Activated CD4-positive, CD25-positive, alpha-beta regulatory T cell treated with anti-CD3 and anti-CD28 coated beads, Interleukin-2, amount 50 U/mL, for 16 hours (primary cell): Measurements from ENCODE around the gene NUP62.
"Not testable (repeated sequence)": the region's sequence is repeated elsewhere in the genome, so short reads cannot be mapped to it uniquely, and the experiment has no call there.

Source experiments
- DNase-seq: peaks from one replicate; pipeline ENCODE4 v3.0.0-alpha.2; 2020; ENCODE audit warnings: low read depth, low spot score

NUP62 gene, protein sequence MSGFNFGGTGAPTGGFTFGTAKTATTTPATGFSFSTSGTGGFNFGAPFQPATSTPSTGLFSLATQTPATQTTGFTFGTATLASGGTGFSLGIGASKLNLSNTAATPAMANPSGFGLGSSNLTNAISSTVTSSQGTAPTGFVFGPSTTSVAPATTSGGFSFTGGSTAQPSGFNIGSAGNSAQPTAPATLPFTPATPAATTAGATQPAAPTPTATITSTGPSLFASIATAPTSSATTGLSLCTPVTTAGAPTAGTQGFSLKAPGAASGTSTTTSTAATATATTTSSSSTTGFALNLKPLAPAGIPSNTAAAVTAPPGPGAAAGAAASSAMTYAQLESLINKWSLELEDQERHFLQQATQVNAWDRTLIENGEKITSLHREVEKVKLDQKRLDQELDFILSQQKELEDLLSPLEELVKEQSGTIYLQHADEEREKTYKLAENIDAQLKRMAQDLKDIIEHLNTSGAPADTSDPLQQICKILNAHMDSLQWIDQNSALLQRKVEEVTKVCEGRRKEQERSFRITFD

DNA sequence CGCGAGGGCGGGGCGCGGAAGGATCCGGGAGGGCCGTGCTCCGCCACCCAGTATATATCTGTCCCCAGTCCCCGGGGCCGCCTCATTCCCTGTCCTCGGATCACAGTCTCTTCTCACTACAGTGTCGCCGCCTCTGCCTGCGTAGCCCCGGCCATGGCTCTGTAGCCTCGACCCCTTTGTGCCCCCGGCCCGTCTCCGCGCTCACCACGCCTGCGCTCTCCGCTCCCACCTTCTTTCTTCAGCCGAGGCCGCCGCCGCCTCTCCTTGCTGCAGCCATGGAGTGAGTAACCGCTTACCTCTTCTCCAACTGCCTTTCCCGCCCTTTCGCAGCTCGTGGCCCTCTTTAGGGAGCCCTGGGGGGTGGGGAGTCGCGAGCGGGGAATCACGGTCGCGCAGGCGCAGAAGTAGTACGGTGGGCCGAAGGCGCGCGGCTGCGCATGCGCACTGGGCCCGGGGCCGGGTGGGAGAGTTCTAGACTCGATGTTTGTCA, at the start of gene NUP62, which contains the start of gene ATF5:
Gene NUP62 (minus strand): TSS at position 384 of the 490 bp plus-strand sequence. CDS start 19,697 bp downstream, outside the sequence.
Gene ATF5 (plus strand): TSS at position 85 of the 490 bp plus-strand sequence. CDS start 1,646 bp downstream, outside the sequence.
- peak; percentile 89 for DNase-seq

DNA sequence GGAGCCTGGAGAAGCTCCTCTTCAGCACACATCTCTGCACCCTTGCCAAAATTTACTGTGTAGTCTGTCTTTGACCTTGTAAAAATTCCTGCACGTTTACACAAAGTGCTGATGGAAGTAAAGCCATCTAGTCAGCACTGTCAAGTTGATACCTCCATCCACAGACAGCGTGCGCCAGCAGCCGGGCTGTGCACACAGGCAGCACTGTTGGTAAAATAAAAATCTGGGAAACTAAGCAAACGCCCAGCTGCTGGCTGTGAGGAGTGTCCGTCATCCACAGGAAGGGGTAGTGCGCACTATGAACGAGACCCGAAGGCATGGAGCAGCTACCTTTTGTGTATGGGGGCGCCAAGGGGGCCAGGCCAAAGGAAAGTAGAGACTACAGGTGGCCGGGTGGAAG, 49.0 kb upstream of the NUP62 start:
- DNase-seq: no peak

DNA sequence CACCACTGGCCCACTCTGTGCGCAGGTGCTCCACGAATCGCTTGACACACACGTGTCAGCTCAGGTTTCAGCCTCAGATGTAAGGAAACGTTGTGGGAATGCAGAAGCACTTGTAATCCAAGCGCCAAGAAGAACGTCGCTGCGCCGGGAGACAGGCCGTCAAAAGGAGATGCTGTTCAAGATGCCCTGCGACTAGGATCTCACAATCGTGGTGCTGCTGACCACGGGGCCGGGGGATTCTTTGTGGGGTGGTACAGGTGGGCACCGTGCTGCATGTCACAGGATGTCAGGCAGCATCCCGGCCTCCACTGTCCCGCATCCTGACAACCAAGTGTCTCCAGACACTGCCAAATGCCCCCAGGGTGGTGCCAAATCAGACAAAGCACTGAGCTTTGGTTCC, 48.6 kb upstream of the NUP62 start:
- no peak for DNase-seq

DNA sequence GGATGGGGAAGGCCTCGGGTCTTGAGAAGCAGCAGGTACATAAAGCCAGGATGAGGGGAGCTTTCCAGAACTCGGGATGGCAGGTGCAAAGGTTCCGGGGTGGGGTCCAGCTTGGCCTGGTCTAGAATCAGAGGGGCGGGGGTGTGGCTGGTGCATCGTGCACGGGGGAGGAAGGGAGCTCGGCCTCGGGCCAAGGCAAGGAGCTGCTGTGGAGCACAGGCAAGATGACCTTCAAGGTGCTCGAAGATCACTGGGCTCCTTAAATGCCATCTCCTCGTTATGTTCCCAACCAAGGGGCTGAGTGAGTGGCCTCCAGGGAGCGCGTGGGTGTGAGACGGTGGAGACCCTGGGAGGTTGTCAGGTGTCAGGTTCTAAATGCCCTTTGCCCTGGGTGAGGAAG, 47.8 kb upstream of the NUP62 start:
- no peak for DNase-seq

DNA sequence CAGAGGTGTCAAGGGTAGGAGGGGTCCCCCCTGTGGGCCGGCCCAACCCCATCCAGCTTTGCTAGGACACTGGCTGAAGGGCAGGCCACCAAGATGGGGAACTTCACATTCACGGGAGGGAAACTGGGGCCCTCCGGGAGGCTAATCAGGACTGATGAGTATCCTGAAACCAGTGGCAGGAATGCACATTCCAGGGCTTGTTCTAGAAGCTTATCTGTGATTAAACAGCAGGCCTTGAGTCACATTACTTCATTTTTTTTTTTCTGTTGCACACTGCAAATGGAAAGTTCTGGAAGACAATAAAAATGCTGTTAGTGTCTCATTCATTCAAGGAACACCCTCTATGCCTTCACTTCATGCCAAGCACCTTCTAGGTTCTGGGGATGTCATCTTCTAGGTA, 47.2 kb upstream of the NUP62 start:
- DNase-seq: no peak

DNA sequence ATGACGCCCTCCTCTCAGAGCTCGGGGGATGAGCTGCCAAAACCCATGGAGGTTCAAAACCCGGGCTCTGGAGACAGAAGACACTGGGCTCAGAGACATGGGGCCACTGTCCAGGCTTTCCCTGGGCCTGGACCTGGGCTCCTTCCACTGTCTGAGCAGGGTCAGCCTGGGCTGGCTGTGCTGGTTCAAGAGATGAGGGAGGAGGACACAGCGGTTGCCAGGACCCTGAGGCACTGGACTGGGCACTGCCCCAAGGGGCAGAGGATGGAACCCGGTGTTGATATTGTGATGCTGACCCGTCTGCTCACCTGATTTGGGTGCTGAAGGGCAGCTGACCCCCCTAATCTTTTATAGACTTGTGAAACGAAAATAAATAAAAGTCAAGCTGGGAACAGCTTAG, 45.7 kb upstream of the NUP62 start:
- DNase-seq: no peak

DNA sequence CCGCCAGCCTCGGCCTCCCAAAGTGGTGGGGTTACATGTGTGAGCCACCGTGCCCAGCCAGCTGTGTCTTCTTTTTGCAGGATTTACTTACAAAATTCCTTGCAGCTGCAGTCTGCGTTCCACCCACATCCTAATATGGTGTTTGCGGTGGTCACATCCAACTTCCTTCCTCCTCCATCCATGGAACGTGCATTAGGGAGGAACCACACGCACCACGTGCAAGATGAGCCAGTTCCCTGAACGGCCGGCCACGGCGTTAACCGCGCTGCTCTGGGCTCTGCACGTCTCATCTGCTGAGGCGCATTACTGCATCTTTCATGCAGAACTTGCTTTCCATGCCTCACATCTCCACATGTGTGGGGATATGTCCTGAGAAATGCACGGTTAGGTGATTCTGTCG, 44.7 kb upstream of the NUP62 start:
- DNase-seq: no peak

DNA sequence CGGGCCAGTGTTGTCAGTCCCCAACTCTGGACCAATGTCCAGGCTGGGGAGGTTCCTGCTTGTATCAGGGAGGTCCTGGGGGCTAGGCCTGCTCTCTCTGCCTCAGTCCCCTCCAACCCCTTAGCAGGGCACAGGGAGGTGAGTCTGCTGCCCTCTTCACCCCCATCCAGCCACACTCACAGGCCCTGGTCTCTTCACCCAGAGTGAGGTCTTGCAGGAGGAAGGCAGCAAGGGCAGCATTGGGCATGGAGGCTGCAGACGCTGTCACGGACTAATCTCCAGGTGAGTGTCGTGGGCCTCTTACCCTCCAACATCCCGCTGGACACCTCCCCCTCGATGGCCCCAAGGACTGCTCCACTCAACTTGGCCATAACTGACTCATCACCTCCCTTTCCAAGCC, 43.5 kb upstream of the NUP62 start:
- no peak for DNase-seq

DNA sequence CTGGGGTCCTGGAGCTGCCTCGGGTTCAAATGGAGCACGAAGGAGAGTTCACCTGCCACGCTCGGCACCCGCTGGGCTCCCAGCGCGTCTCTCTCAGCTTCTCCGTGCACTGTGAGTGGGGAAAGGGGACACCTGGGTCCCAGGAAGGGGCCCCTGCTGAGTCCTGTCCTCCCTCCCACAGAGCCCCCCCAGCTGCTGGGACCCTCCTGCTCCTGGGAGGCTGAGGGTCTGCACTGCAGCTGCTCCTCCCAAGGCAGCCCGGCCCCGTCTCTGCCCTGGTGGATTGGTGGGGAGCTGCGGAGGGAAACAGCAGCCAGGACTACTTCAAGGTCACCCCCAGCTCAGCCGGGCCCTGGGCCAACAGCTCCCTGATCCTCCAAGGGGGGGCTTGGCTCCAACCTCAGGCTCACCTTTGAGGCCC, 42.7 kb upstream of the NUP62 start:
- DNase-seq: no peak

DNA sequence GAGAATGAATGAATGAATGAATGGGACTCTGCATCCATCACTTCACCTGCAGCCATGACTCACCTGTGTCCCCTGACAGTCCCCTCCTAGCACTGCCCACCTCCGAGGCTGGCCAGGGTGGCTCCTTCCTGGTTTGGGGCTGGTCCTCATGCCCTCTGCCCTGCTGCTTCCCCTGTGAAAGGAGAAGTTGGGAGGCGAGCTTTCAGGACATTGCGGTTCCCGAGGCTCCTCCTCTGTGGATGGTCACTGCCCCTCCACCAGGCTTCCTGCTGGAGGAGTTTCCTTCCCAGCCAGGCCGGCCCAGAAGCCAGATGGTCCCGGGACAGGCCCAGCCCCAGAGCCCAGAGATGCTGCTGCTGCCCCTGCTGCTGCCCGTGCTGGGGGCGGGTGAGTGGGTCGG, 40.1 kb upstream of the NUP62 start:
- not testable (repeated sequence) for DNase-seq

DNA sequence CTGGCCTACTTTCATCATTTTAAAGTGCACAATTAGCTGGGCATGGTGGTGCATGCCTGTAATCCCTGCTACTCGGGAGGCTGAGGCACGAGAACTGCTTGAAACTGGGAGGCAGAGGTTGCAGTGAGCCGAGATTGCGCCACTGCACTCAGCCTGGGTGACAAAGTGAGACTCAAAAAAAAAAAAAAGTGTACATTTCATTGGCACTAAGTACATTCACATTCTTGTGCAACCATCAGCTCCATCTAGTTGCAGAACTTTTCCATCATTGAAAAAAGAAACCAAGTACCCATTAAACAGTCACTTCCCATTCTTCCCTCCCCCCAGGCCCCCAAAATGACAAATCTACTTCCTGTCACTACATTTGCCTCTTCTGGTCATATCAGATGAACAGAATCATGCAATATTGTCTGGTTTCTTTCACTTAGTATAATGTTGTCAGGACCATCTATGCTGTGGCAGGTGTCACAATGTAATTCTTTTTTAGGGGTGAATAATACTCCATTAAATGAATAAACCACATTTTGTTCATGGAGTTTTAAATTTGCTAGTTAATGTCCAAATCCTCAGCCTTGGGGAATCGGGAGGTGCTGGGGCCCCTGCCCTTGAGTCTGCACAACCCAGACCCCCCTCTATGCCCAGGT, 39.1 kb upstream of the NUP62 start:
- no peak for DNase-seq

DNA sequence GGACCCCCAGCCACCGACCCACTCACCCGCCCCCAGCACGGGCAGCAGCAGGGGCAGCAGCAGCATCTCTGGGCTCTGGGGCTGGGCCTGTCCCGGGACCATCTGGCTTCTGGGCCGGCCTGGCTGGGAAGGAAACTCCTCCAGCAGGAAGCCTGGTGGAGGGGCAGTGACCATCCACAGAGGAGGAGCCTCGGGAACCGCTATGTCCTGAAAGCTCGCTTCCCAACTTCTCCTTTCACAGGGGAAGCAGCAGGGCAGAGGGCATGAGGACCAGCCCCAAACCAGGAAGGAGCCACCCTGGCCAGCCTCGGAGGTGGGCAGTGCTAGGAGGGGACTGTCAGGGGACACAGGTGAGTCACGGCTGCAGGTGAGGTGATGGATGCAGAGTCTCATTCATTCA, 31.7 kb upstream of the NUP62 start, which contains the start of gene SIGLEC11:
Gene SIGLEC11 (minus strand): TSS at position 193 of the 400 bp plus-strand sequence. CDS start 91 bp downstream, at position 102.
- not testable (repeated sequence) for DNase-seq

DNA sequence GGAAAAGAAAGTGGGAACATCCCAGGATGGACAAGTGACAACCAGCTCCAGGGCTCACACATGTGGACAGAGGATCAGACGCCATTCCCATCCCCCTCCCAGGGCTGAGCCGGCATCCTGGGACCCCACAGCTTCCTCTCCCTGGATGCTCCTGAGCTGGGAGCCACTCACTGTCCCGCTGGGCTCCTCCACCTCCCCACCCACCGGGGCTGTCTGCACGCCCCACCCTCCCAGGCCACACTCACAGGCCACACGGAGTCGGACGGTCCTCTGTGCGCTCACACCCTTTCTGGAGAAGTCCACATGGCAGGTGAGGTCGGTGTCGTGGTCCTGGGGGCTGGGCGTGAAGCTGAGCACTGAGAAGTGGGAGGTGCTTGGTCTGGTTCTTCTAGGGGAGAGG, 30.6 kb upstream of the NUP62 start:
- not testable (repeated sequence) for DNase-seq

DNA sequence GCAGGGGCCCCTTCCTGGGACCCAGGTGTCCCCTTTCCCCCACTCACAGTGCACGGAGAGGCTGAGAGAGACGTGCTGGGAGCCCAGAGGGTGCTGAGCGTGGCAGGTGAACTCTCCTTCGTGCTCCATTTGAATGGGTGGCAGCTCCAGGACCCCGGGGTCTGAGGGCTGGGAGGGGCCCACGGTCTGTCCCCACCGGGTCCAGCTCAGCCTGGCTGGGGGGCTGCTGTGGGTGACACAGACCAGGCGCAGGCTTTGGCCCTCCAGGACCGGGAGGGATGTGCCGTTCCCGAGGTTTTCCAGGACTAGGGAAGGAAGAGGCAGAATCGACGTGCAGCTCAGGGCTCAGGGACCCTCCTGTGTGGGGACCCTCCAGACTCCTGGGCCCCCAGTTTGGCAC, 29.3 kb upstream of the NUP62 start:
- not testable (repeated sequence) for DNase-seq

DNA sequence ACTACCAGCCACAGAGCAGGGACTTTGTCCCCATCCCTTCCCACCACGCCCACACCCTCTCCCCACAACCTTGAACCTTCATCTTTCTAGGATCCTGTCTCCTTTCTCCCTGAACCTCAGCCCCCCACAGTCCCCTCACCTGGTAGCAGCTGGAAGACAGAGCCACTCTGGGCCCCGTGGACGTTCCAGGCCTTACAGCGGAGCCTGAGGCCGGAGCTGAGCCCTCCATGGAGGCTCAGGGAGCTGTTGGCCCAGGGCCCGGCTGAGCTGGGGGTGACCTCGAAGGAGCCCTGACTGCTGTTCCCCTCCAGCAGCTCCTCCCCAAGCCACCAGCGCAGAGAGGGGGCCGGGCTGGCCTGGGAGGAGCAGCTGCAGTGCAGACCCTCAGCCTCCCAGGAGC, 28.8 kb upstream of the NUP62 start:
- DNase-seq: not testable (repeated sequence)

DNA sequence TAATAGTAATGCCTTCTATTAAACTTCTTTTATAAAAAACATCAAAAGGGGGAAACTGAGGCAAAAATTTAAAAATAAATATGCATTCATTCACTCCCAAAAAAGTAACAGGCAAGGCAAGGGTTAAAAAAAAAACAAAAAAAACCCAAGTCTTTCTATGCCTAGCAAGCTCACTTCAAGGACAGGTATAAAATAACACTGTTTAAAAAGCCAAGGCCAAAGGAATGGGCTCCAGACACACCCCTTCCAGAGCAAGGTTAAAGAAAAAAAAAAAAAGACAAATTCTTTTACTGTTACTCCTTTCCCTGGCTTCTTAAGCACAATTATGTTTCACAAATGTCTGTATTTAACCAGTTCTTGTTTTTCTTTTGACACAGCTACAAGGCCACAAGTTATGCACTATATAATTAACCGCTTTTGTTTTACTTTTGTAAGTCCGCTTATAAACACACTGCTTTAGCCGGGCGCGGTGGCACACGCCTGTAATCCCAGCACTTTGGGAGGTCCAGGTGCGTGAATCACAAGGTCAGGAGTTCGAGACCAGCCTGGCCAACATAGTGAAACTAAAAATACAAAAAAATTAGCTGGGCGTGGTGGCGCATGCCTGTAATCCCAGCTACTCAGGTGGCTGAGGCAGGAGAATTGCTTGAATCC, 28.1 kb upstream of the NUP62 start:
- no peak for DNase-seq

DNA sequence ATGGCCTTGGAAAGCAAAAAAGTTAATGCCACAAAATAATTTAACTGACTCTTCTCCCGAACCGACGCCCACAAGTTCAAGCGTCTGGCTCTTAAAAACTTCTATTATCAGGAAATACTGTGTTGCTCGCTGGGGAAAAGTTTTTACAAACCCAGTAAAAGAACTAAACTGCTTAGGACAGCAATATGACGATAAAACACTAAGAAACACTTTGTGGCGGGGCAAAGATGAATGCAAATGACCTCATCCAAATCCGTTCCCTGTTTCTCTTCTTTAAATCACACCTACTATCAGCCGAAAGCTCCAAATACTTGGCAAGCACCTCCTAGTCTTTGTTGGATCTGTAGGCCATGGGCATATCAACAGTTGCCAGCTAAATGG, 26.8 kb upstream of the NUP62 start:
- no peak for DNase-seq

DNA sequence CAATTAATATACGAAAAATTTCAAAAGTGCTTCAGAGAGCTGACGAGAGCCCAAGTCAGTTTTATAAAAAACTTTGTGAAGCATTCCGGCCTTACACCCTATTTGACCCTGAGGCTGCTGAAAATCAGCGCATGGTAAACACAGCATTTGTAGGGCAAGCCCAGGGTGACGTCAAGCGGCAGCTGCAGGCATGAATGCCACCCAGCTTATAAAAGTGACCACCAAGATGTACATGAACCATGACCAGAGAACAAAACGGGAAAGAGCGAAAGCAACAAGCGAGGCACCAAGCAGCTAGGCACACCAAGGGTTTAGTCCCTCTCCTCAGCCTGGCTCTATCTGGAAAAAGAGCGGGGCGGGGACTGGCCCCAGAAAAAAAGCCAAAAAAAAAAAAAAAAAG, 25.6 kb upstream of the NUP62 start:
- DNase-seq: no peak

DNA sequence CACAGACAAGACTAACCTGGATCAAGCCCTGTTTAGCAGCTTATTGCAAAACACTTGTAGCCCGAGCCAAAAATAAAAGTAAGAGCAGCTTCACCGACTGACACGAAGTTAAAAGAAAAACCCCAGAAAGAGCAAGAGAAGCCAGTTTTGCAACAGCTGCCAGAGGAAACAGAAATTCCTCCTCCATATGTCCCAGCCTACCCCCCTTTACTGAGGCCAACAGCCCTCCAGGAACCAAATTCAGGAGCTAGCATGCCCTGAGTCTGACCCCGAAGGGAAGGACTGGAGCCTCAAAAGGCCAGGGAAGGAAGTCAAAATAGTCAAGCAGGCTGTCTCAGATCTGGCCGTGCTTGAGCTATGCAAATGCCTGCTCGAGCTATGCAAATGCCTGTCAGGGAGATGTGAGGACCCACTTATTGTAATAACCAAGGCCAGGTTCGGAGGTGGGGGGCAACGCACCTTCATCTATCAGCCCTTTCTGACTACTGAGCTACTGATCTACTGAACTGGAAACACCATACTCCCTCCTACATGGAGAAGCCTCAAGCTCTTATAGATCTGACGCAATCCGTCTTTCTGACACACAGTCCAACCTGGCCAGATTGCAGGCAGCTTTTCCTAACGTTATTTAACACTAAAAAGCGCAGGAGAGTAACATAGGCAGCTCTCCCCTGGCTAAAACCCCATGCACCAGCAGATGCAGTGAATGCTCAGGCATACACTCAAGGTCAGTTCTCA, 25.0 kb upstream of the NUP62 start:
- DNase-seq: no peak

DNA sequence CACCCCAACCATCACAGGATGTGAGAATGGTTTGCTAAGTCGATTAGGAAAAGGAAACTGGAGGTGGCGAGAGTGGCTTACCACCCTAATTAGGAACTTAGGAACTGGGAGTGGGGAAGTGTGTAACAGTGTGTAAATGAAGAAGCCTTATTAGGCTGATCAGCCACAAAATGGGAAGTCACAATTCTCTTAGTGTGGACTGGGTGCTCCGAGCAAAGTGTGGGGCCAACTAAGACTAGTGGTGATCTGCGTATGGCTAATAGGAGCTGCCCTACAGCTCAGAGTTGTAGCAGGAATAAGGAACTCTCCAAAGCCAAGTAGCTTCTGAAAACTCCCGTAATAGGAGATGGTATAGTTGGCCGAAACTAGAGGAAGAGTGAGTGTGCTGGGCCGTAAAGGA, 24.1 kb upstream of the NUP62 start:
- no peak for DNase-seq

DNA sequence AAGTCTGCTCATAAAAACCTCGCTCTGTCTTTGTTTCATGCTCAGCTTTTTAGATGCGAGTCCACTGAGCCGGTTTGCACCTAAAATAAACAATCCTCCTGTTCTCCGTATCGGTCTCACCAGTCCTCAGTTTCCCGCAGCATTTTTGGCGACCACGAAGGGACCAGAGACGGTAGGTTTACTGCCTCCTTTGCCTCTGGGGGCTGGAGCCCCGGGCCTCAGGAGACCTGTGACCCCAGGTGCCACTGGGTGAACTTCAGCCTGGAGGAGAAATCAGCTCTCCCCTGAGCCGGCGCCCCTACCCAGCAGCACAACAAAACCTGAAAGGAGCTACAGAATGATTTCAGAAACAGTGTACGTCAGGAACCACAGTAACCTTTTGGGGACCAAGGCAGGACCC, 23.6 kb upstream of the NUP62 start:
- no peak for DNase-seq
